ENCODE results near the gene TULP4.

The TULP4 gene

DNA sequence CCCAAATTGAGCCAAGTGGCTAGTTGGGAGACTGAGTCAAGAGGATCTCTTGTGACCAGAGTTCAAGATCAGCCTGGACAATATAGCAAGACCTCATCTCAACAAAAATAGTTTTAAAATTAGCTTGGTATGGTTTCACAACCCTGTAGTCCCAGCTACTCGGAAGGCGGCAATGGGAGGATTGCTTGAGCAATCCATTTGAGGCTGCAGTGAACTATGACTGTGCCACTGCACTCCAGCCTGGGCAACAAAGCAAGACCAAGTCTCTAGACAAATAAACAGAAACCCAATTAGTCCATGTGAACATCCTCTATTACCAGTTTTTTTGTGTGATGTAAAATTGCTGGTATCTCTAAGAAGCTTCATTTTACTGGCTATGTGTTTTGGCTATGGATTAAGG, 106.2 kb downstream of the TULP4 start:
- no peaks in the 10 kb centered on the region for H3K27me3 ChIP-seq (ENCODE audit: insufficient read depth, low read length, poor library complexity, severe bottlenecking)

DNA sequence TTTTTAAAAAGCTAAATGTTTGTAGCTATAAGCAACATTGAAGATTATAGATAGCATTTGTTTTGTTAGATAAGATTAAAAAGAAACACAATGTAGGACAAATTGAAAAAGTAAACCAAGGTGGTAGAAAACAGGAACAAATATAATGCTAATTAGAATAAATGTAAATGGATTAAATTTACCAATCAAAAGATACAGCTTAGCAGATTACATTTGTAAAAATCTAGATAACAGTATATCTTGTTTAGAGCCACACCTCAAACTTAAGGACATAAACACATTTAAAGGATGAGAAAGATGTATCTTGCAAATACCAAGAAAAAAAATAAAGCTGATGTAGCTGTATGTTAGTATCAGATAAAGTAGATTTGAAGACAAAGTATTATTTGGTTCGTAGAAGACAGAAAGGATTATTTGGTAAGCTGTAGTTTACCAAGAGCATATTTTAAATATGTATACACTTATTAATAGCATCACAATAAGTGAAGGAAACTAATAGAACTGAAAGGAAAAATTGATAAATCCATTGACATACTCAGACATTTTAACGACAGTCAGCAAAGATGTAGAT, 107.2 kb downstream of the TULP4 start:
- no peak overlapping the region for H2AFZ ChIP-seq (ENCODE audit: low read length)
- no peak overlapping the region for H3K9ac ChIP-seq (ENCODE audit: low read depth, low read length, poor library complexity, severe bottlenecking)
- H3K27me3 ChIP-seq (ENCODE audit: insufficient read depth, low read length, poor library complexity, severe bottlenecking): no peaks in the 10 kb centered on the region
- no peaks in the 10 kb centered on the region for H3K9me3 ChIP-seq (ENCODE audit: insufficient read depth, low read depth, low read length)
- no peaks in the 10 kb centered on the region for H3K79me2 ChIP-seq (ENCODE audit: insufficient read depth, low read length)
- no peaks in the 10 kb centered on the region for H3K4me1 ChIP-seq (ENCODE audit: insufficient read depth, low read length, poor library complexity, severe bottlenecking)
- no peak overlapping the region for H3K4me2 ChIP-seq (ENCODE audit: low read depth, low read length, poor library complexity, severe bottlenecking)
- TF ChIP-seq, protein P1, sequence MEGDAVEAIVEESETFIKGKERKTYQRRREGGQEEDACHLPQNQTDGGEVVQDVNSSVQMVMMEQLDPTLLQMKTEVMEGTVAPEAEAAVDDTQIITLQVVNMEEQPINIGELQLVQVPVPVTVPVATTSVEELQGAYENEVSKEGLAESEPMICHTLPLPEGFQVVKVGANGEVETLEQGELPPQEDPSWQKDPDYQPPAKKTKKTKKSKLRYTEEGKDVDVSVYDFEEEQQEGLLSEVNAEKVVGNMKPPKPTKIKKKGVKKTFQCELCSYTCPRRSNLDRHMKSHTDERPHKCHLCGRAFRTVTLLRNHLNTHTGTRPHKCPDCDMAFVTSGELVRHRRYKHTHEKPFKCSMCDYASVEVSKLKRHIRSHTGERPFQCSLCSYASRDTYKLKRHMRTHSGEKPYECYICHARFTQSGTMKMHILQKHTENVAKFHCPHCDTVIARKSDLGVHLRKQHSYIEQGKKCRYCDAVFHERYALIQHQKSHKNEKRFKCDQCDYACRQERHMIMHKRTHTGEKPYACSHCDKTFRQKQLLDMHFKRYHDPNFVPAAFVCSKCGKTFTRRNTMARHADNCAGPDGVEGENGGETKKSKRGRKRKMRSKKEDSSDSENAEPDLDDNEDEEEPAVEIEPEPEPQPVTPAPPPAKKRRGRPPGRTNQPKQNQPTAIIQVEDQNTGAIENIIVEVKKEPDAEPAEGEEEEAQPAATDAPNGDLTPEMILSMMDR (conservative IDR thresholded peaks at IDR 0.05; ENCODE audit: low read length): no peak
- TF ChIP-seq EZH2phosphoT487 (IDR thresholded peaks at IDR 0.05; ENCODE audit: borderline replicate concordance): no peak
- no peaks in the 10 kb centered on the region for H3F3A ChIP-seq (ENCODE audit: low read depth)
- H3K4me3 ChIP-seq (ENCODE audit: low read length, poor library complexity, severe bottlenecking): no peak overlapping the region
- no peaks in the 10 kb centered on the region for H3K36me3 ChIP-seq (ENCODE audit: insufficient read depth, low read length)
- H4K20me1 ChIP-seq (ENCODE audit: insufficient read depth, low read length, poor library complexity, severe bottlenecking): no peaks in the 10 kb centered on the region
- no peaks in the 10 kb centered on the region for H3K9me2 ChIP-seq (replicated peaks; ENCODE audit: low read depth, low read length)

More for the DNA sequence above, 106.2 kb downstream of the TULP4 start:
- Histone ChIP-seq H3K36me3 (ENCODE audit: insufficient read depth, low read length) (no peaks in the 10 kb centered on the region), H3K9me3 (ENCODE audit: insufficient read depth, low read depth, low read length) (no peaks in the 10 kb centered on the region), H3K9me2 (replicated peaks; ENCODE audit: low read depth, low read length) (no peaks in the 10 kb centered on the region), H3K79me2 (ENCODE audit: insufficient read depth, low read length) (no peaks in the 10 kb centered on the region), H3K4me2 (ENCODE audit: low read depth, low read length, poor library complexity, severe bottlenecking) (no peak overlapping the region), H3K4me3 (ENCODE audit: low read length, poor library complexity, severe bottlenecking) (no peak overlapping the region), H3K9ac (ENCODE audit: low read depth, low read length, poor library complexity, severe bottlenecking) (no peak overlapping the region), H2AFZ (ENCODE audit: low read length) (no peak overlapping the region), H3K4me1 (ENCODE audit: insufficient read depth, low read length, poor library complexity, severe bottlenecking) (no peaks in the 10 kb centered on the region), H3F3A (ENCODE audit: low read depth) (no peaks in the 10 kb centered on the region), H4K20me1 (ENCODE audit: insufficient read depth, low read length, poor library complexity, severe bottlenecking) (no peaks in the 10 kb centered on the region)
- TF ChIP-seq, protein P1 (conservative IDR thresholded peaks at IDR 0.05; ENCODE audit: low read length): no peak
- TF ChIP-seq EZH2phosphoT487 (IDR thresholded peaks at IDR 0.05; ENCODE audit: borderline replicate concordance): no peak

DNA sequence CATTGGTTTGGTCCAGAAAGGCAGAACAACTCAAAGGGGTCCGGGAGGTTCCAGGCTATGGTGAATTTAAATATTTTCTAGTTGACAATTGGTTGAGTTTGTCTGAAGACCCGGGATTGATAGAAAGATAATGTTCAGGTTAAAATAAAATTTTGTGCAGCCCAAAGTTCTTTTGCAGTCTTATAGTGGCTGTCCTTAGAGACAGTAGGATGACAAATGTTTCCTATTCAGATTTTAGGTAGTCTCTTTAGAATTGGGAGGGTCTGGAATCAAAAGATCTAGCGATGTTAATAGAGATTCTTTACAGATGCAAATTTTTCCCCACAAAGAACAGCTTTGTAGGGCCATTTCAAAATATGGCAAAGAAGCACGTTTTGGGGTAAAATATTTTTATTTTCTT, 109.1 kb downstream of the TULP4 start:
- no peaks in the 10 kb centered on the region for H3K4me1 ChIP-seq (ENCODE audit: insufficient read depth, low read length, poor library complexity, severe bottlenecking)
- no peak overlapping the region for H3K9ac ChIP-seq (ENCODE audit: low read depth, low read length, poor library complexity, severe bottlenecking)
- no peak overlapping the region for H3K4me2 ChIP-seq (ENCODE audit: low read depth, low read length, poor library complexity, severe bottlenecking)
- TF ChIP-seq, protein P1 (conservative IDR thresholded peaks at IDR 0.05; ENCODE audit: low read length): no peak
- TF ChIP-seq EZH2phosphoT487 (IDR thresholded peaks at IDR 0.05; ENCODE audit: borderline replicate concordance): no peak
- H3F3A ChIP-seq (ENCODE audit: low read depth): no peaks in the 10 kb centered on the region
- H3K9me2 ChIP-seq (replicated peaks; ENCODE audit: low read depth, low read length): no peaks in the 10 kb centered on the region
- no peaks in the 10 kb centered on the region for H3K79me2 ChIP-seq (ENCODE audit: insufficient read depth, low read length)
- no peaks in the 10 kb centered on the region for H4K20me1 ChIP-seq (ENCODE audit: insufficient read depth, low read length, poor library complexity, severe bottlenecking)
- H3K4me3 ChIP-seq (ENCODE audit: low read length, poor library complexity, severe bottlenecking): no peak overlapping the region
- no peaks in the 10 kb centered on the region for H3K36me3 ChIP-seq (ENCODE audit: insufficient read depth, low read length)
- no peak overlapping the region for H2AFZ ChIP-seq (ENCODE audit: low read length)
- H3K27me3 ChIP-seq (ENCODE audit: insufficient read depth, low read length, poor library complexity, severe bottlenecking): no peaks in the 10 kb centered on the region
- H3K9me3 ChIP-seq (ENCODE audit: insufficient read depth, low read depth, low read length): no peaks in the 10 kb centered on the region

Measured in Loucy (cell line).